Esophagus muscularis mucosa (tissue), 3 donors: ENCODE measurements around the gene ADK.

Experiments
- EP300 ChIP-seq: sonication (generic); formaldehyde crosslinking; IDR thresholded peaks from one replicate; pipeline ENCODE4 v1.6.1; 2017; ENCODE audit warnings: antibody characterized with exemption
- TF ChIP-seq, protein P1 (sequence below), 3 experiments: fragments of 200-600 bp in 2 of 3; fragments of 450-650 bp in 1 of 3; sonication (generic) in 2 of 3; IDR thresholded peaks; one replicate each; pipeline ENCODE4 v1.5.1; 2017 to 2019; ENCODE audit warnings: antibody characterized with exemption in 3 of 3, mild to moderate bottlenecking in 2 of 3, moderate library complexity in 1 of 3

DNA sequence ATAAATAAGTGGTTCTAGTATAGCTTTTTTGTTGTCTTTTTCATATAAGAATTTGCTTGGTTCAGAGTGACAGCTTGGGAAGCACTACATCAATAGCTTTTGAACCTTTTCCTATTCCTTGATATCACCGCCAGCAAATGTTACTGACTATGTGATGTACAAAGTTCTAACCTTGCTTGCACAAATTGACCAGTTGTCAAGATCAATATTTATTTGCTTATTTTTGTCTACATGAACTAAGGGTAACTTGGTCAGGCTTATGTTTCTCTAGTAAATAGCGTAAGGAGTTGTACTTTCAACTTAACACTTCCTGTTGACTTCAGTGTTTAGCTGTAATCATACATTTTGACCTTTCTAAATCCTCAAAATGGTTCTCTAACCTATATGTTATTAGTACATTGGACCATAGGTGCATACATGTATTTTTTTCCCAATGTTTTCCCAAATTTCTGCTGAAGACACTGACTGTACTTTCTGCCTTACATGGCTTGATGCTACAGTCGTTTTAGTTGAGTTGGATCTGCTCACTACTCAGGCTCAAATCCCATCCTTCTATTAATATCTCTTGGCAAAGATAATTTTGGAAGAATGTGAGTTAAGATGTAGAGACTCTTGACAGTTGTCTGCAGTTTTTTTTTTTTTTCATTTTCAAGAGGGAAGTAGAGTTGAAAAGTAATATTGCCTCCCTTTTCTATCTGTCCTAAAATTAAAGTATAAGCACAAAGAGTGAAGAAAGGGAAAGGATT, 436.3 kb downstream of the ADK start:
- TF ChIP-seq, protein P1, sequence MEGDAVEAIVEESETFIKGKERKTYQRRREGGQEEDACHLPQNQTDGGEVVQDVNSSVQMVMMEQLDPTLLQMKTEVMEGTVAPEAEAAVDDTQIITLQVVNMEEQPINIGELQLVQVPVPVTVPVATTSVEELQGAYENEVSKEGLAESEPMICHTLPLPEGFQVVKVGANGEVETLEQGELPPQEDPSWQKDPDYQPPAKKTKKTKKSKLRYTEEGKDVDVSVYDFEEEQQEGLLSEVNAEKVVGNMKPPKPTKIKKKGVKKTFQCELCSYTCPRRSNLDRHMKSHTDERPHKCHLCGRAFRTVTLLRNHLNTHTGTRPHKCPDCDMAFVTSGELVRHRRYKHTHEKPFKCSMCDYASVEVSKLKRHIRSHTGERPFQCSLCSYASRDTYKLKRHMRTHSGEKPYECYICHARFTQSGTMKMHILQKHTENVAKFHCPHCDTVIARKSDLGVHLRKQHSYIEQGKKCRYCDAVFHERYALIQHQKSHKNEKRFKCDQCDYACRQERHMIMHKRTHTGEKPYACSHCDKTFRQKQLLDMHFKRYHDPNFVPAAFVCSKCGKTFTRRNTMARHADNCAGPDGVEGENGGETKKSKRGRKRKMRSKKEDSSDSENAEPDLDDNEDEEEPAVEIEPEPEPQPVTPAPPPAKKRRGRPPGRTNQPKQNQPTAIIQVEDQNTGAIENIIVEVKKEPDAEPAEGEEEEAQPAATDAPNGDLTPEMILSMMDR (IDR thresholded peaks at IDR 0.05), result no peak
- no peak for TF ChIP-seq EP300
